Measurements from ENCODE around the gene TGFBR2. TPM values are rescaled to one million over a fixed set of nuclear protein-coding genes. Genes with fewer than 3 reads are reported as not detected.

The TGFBR2 gene
- total and polyA plus RNA-seq, 2 experiments from 2014 or later = 42.2 to 52.8 TPM

DNA sequence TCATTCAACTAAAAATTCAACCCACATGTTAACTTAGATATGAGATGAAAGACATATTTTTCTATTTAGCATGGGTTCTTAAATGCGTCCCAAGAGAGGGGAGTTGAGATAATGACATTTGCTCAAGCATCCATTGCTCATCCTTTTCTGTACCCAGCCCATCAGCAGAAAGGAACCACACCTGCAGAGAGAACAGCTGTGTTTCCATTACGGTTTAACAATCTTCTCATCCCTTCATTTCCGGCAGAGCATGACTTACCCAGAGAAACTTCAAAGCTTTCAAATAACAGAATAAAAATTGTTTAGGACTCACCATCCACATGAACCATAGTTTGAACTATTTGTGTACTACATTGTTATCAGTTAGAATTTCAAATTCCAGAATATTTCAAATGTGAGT, 113.1 kb downstream of the TGFBR2 start:
- no peak overlapping the region for H3K4me2 ChIP-seq
- no peaks in the 10 kb centered on the region for H4K20me1 ChIP-seq (ENCODE audit: insufficient read depth, poor library complexity, severe bottlenecking)
- DNase-seq (ENCODE audit: low spot score) = no peak
- H3K79me2 ChIP-seq = no peaks in the 10 kb centered on the region
- no peak overlapping the region for H3K27ac ChIP-seq
- no peaks in the 10 kb centered on the region for H3K9me2 ChIP-seq (replicated peaks; ENCODE audit: insufficient read depth)
- no peaks in the 10 kb centered on the region for H3K27me3 ChIP-seq
- peaks cover 15% of the 10 kb centered on the region for H3K4me1 ChIP-seq (ENCODE audit: insufficient read depth)
- H3K36me3 ChIP-seq (replicated peaks; ENCODE audit: insufficient read depth, low read depth) = no peaks in the 10 kb centered on the region
- TF ChIP-seq, protein P1, sequence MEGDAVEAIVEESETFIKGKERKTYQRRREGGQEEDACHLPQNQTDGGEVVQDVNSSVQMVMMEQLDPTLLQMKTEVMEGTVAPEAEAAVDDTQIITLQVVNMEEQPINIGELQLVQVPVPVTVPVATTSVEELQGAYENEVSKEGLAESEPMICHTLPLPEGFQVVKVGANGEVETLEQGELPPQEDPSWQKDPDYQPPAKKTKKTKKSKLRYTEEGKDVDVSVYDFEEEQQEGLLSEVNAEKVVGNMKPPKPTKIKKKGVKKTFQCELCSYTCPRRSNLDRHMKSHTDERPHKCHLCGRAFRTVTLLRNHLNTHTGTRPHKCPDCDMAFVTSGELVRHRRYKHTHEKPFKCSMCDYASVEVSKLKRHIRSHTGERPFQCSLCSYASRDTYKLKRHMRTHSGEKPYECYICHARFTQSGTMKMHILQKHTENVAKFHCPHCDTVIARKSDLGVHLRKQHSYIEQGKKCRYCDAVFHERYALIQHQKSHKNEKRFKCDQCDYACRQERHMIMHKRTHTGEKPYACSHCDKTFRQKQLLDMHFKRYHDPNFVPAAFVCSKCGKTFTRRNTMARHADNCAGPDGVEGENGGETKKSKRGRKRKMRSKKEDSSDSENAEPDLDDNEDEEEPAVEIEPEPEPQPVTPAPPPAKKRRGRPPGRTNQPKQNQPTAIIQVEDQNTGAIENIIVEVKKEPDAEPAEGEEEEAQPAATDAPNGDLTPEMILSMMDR (IDR thresholded peaks at IDR 0.05; ENCODE audit: poor library complexity) = no peak
- TF ChIP-seq EZH2phosphoT487 (IDR thresholded peaks at IDR 0.05; ENCODE audit: low read depth, severe bottlenecking, unreplicated experiment) (no peak), EZH2 (IDR thresholded peaks at IDR 0.05; ENCODE audit: borderline replicate concordance) (no peak)
- no peaks in the 10 kb centered on the region for H3K9me3 ChIP-seq (ENCODE audit: low read depth)
- no peak overlapping the region for H2AFZ ChIP-seq
- 92% methylated on average over 3 of the region's 3 CpGs for WGBS (ENCODE audit: low lambda C conversion rate, missing lambda C conversion rate)
- no peak overlapping the region for H3K4me3 ChIP-seq

DNA sequence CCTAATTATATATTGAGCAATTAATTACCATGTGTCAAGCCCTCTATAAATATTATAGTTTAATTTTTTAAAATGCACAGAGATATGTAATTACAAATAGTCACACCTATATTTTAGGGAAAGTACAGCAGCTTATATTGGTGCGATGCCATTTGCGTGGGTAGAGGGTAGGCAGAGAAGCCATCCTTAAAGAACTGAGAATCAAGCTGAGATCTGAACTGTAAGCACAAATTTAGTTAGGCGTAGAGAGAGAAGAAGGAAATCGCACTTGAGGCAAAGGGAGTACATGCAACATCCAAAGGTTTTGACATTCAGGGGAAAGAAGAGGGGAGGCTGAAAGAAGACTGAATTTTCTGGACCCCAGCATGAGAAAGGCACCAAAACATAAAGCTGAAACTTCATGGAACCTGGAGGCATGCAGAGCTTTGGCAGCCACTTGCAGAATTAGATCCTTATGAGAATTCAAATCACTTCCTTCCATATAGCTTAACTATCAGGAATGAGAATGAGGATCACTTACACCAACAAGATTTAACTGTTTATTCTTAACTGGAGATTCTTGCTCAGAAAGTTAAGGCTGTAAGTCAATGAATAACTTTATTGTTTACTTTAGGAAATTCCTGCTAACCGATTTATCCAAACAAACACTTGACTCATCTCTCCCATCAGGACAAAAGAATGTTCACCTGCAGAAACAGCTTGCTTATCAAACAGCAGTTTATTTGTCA, 114.3 kb downstream of the TGFBR2 start:
- DNase-seq (ENCODE audit: low spot score) = peak; percentile 37
- TF ChIP-seq EZH2 (IDR thresholded peaks at IDR 0.05; ENCODE audit: borderline replicate concordance) = no peak
- TF ChIP-seq EZH2phosphoT487 (IDR thresholded peaks at IDR 0.05; ENCODE audit: low read depth, severe bottlenecking, unreplicated experiment) = peak; percentile 33
- TF ChIP-seq, protein P1 (IDR thresholded peaks at IDR 0.05; ENCODE audit: poor library complexity) = no peak
- peaks cover 15% of the 10 kb centered on the region for H3K4me1 ChIP-seq (ENCODE audit: insufficient read depth)
- no peak overlapping the region for H3K4me3 ChIP-seq
- no peak overlapping the region for H2AFZ ChIP-seq
- H3K9me2 ChIP-seq (replicated peaks; ENCODE audit: insufficient read depth) = no peaks in the 10 kb centered on the region
- H3K27ac ChIP-seq = peak overlapping the region; percentile 27
- no peaks in the 10 kb centered on the region for H4K20me1 ChIP-seq (ENCODE audit: insufficient read depth, poor library complexity, severe bottlenecking)
- H3K27me3 ChIP-seq = no peaks in the 10 kb centered on the region
- H3K9me3 ChIP-seq (ENCODE audit: low read depth) = no peaks in the 10 kb centered on the region
- H3K79me2 ChIP-seq = no peaks in the 10 kb centered on the region
- H3K36me3 ChIP-seq (replicated peaks; ENCODE audit: insufficient read depth, low read depth) = no peaks in the 10 kb centered on the region
- WGBS (ENCODE audit: low lambda C conversion rate, missing lambda C conversion rate) = 64% methylated on average over 5 of the region's 5 CpGs
- H3K4me2 ChIP-seq = peak overlapping the region; percentile 49

DNA sequence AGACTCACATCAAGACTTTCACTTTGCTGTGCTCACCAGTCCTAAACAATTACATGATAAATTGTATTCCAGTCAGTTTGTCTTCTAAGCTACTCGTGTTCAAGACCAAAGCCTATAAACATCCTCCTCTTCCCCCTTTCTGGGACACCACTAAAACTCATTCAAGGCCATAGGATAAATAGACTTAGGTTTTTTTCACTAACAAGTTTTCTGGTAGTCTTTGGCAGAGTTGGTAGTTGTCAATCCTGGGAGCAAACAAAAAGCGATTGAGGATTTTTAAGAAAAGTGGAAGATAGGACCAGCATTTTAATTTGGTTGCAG, 114.9 kb downstream of the TGFBR2 start:
- H3K9me2 ChIP-seq (replicated peaks; ENCODE audit: insufficient read depth) = no peaks in the 10 kb centered on the region
- no peaks in the 10 kb centered on the region for H3K79me2 ChIP-seq
- H3K4me1 ChIP-seq (ENCODE audit: insufficient read depth) = peaks cover 15% of the 10 kb centered on the region
- WGBS (ENCODE audit: low lambda C conversion rate, missing lambda C conversion rate) = 20% methylated on average over 2 of the region's 2 CpGs
- H4K20me1 ChIP-seq (ENCODE audit: insufficient read depth, poor library complexity, severe bottlenecking) = no peaks in the 10 kb centered on the region
- no peak overlapping the region for H2AFZ ChIP-seq
- H3K9me3 ChIP-seq (ENCODE audit: low read depth) = no peaks in the 10 kb centered on the region
- H3K4me2 ChIP-seq = peak overlapping the region; percentile 49
- H3K4me3 ChIP-seq = no peak overlapping the region
- H3K36me3 ChIP-seq (replicated peaks; ENCODE audit: insufficient read depth, low read depth) = no peaks in the 10 kb centered on the region
- DNase-seq (ENCODE audit: low spot score) = no peak
- H3K27me3 ChIP-seq = no peaks in the 10 kb centered on the region
- no peak for TF ChIP-seq EZH2 (IDR thresholded peaks at IDR 0.05; ENCODE audit: borderline replicate concordance)
- TF ChIP-seq EZH2phosphoT487 (IDR thresholded peaks at IDR 0.05; ENCODE audit: low read depth, severe bottlenecking, unreplicated experiment) = no peak
- TF ChIP-seq, protein P1 (IDR thresholded peaks at IDR 0.05; ENCODE audit: poor library complexity) = no peak
- H3K27ac ChIP-seq = peak overlapping the region; percentile 45
